ENCODE measurements around the gene ACTN3.

DNA sequence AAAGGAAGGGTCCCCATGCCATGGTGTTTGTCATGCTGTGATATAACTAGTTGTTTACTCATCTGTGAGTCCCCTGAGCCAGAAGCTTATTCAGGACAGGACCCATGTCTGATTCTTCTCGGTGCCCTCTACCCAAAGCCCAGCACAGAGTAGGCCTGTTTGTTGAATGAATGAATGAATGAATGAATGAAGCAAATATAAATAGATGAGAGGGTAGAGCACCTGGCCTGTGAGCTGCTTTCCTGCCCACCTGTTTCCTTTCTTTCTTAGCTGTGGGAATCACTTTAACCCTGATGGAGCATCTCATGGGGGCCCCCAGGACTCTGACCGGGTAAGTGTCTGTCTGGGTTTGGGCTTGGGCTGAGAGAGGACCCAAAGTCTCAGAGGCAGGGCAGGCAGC is 53.5 kb downstream of the ACTN3 start:
- TF ChIP-seq GATA3 (IDR thresholded peaks at IDR 0.05; ENCODE audit: low read depth, low read length) (no peak), GATA2 (IDR thresholded peaks at IDR 0.05; ENCODE audit: low read depth, low read length) (no peak)

Data from SH-SY5Y (cell line).